HG02885 (cell line): Measurements from ENCODE around the gene MTARC1.
A peak's percentile ranks its signal among the peaks of the same experiment; 100 is the strongest.

Source experiments
- ATAC-seq: cut with Tn5 transposase; IDR thresholded peaks from one replicate; pipeline ENCODE4 v1.9.1; 2021; ENCODE audit warnings: mild to moderate bottlenecking; ENCODE audit not compliant: unreplicated experiment, poor library complexity

The MTARC1 gene

GRCh38 chr1:220786337-220787068 lies at the start of gene MTARC1:
MTARC1 (plus strand) TSS chr1:220786913; CDS start chr1:220786945, 32 bp downstream.
- peak; percentile 81 for ATAC-seq

- ATAC-seq = no peak
Measured at GRCh38 chr1:220741349-220741748, 45.4 kb upstream of the MTARC1 start.

DNA sequence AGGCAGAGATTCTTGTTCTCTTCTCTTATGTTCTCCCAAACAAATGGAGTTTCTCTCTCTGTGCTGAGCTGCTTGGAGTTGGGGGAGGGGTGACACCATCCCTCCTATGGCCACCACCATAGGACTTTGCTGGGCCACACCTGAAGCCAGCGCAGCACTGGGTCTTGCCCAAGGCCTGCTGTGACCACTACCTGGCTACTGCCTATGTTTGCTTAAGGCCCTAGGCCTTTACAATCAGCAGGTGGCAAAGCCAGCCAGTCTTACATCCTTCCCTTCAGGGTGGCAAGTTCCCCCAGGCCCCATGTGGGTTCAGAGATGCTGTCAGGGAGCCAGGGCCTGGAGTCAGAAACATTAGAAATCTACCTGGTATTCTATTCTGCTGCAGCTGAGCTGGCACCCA lies 44.9 kb upstream of the MTARC1 start:
- no peak for ATAC-seq

DNA sequence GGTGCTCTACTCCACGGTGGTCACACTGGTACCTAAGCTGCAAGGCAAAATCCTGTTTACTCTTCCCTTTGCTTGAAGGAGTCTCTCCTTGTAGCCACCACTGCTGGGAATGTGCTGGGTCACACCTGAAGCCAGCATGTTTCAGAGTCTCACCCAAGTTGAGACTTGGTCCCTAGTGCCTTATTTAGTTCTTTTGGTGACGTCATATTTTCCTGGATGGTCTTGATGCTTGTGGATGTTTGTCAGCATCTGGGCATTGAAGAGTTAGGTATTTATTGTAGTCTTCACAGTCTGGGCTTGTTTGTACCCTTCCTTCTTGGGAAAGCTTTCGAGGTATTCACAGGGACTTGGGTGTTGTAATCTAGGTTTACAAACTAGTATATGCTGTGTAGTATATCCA lies 44.2 kb upstream of the MTARC1 start:
- no peak for ATAC-seq

DNA sequence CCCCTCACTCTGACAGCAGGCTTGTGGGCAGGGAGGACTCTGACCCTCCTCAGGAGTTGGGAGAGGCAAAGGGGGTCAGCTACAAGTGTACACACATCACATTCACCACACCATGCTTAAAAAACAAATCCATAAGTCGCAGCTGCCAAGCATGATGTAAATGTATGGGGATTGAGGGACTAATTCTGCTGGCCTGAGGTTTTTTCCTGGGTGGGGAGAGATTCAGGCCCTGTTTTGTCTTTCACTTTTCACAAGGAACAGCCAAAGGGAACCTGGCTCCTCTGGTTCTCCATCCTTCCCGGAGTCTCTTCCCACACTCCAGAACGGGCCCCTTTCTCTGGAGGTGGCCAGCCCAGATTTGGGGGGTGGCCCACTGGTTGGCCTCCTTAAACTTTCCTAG lies 39.9 kb upstream of the MTARC1 start:
- no peak for ATAC-seq

DNA sequence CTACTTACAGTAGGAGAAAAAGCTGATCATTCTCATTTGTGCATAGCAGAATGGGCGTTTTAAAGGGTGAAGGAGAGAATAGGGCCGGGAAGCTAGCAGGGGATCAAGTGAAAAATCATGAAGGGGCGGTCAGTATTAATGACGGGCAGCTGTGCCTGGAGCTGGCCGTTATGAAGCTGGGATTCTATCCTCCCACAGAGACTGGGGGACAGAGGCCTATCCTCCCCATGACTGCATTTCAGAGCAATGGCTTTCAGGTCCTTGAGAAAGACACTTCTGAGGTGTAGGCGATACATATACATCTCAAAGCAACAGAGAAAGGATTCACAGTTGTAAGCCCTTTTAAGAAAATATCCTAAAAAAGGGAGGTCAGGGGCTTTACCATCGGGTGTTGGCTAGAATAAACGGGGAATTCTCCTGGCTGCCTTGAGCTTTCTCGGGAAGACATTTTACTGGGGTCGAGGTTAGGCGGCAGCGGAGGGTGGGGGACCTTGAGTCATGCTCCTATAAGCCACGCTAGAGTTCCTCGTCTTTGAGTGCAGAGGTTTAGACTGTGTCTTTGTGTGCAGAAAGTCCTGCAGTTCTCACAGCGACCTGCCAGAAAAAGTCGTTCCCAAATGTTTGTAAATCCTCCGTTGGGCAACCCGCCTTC lies 39.1 kb upstream of the MTARC1 start:
- ATAC-seq = no peak

- ATAC-seq = peak; percentile 81
Measured at GRCh38 chr1:220748089-220748934, 38.4 kb upstream of the MTARC1 start, which contains the start of gene MTARC2. MTARC2 (plus strand) TSS chr1:220748322; CDS start chr1:220748532, 210 bp downstream.

- ATAC-seq = no peak
Measured at GRCh38 chr1:220748936-220749335, 37.8 kb upstream of the MTARC1 start.

GRCh38 chr1:220750131-220750515 lies 36.6 kb upstream of the MTARC1 start:
- ATAC-seq = no peak

DNA sequence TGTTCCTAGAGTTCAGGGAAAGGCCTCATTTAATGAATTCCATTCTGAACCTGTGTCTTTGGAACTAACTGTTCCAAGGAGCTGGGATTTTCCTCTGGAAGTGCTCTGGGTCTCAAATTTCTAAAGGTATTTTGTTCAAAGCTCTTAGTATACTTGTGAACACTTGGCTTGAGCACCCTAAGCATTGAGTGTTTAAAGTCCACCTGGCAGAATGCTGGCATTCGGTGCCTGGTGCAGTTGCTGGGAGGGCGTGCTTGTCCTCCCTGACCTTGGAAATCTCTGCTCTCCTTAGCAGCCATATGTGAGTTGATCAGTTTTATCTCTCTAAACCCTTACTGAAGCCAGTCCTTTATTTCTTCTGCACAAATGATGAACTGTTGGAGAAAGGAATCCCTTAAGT lies 35.6 kb upstream of the MTARC1 start:
- ATAC-seq = no peak

DNA sequence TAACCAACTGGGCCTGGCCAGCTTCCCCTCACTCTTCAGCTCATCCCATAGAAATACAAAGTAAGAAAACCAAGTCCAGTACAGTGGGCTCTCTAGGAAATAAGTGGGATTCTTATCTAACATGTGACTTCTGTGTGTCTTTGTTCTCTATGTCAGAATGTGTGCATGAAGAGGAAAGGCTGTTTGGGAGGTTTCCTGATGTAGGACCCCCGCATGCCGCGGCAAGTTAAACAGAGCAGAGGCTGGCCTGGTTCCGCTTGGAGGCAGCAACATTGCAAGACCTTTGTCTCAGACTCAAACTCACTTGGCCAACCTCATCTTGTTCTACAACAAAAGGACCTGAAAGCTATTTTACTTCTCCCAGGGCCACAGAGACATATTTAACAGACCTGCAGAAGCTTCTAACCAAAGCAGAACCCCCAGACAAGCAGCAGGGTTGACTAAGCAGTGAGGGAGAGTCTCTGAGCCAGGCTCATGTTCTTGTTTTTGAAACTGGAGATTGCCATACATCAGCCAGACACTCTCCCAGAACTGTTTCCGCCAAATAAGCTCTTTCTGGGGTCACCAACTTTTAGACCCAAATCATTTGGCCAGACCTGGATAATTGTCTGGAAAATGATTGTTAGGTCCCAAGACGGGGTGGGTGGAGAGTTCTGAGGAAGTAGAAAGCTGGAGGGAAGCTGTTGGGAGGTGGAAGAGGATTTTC lies 32.3 kb upstream of the MTARC1 start:
- ATAC-seq = no peak

DNA sequence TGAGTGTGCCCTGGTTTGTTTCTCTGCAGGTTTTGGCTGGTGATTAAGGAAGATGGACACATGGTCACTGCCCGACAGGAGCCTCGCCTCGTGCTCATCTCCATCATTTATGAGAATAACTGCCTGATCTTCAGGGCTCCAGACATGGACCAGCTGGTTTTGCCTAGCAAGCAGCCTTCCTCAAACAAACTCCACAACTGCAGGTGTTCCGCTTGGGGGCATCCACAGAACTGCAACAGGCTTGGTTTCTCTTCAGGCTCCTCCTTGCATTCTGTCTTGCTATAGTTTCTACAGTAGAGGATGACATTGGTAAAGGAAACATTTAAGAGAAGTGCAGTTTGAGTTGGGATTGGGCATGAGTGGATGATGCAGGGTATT lies 31.8 kb upstream of the MTARC1 start:
- no peak for ATAC-seq

DNA sequence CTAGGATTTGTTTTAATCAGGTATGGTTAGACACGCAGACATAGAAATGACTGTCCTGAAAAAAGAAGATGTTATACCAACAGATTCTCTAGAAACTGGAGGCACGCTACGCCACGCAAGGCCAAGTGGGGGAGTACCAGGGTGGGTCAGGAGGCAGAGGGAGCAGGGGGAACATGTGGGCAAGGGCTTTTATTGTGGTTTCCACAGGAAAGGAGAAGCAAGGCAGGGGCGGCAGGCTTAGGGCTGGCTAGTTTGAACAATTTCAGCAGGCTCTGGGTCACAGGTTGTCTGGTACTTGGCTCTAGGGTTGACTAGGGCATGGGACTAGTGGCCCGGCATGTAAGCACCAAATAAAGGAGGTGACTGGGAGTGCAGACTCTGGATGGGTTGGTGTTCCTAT lies 31.4 kb upstream of the MTARC1 start:
- no peak for ATAC-seq

GRCh38 chr1:220757441-220757840 lies 29.3 kb upstream of the MTARC1 start:
- ATAC-seq = no peak

DNA sequence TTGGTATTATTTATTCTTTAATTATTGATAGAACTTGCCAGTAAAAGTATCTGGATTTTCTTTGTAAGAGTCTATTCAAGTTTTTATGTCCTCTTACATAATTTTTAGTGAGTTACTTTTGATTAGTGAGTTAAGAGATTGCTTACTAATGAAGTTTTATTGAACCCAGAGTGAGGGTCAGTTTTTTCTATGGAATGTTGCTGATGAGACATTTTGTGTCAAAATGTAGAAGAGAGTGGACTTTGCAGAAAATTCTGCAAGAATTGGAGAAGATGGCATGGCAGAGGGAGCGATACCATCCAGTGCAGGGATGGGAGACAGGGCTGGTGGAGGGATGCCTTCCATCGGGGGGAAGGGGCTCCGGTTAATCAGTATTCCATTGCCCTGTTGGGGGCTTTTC lies 27.6 kb upstream of the MTARC1 start:
- no peak for ATAC-seq

DNA sequence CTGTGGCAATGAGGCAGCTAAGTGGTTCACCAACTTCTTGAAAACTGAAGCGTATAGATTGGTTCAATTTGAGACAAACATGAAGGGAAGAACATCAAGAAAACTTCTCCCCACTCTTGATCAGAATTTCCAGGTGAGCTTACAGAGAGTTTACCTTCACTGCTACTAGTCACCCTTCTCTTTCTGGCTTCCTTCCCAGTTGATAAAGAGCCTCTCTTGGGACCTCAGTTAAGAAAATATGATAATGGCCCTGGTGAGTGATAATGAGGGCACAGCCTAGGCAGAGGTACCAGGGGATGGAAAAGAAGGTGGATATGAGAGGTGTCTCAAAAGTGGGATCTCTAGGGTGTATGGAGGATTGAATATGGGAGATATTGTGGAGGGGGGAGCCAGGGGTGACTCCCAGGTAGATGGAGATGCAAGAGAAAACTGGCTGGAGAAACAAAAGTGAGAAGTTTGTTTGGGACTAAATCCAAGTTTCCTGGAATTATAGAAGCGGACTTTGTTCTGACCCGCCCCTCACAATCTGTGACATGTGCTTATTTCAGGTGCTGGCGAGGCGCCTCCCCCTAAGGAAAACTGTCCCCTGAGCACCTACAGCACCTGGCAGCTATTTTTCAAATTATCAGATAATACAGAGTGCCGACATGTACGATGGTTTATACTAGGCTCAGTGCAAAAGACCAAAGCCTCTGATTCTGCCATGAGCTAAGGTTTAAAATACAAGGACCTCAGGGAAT lies 24.9 kb upstream of the MTARC1 start:
- no peak for ATAC-seq

DNA sequence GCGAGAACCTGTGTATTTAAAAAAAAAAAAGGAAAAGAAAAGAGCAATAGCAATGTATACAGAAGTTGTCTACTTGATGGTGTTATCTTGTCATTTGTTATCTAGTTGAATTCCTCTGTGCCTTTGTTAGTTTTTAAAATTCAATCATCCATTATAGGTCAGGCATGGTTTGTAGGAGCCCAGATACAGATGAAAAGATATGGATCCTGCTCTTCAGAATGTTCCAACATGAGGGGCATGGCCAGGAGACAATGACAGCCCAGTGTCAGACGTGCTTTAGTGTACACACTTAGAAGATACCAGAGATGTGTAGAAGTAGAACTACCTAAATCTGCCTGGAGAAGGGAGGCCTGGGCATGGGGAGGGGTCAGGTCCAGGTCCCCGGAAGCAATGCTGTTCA lies 22.0 kb upstream of the MTARC1 start:
- ATAC-seq = no peak

DNA sequence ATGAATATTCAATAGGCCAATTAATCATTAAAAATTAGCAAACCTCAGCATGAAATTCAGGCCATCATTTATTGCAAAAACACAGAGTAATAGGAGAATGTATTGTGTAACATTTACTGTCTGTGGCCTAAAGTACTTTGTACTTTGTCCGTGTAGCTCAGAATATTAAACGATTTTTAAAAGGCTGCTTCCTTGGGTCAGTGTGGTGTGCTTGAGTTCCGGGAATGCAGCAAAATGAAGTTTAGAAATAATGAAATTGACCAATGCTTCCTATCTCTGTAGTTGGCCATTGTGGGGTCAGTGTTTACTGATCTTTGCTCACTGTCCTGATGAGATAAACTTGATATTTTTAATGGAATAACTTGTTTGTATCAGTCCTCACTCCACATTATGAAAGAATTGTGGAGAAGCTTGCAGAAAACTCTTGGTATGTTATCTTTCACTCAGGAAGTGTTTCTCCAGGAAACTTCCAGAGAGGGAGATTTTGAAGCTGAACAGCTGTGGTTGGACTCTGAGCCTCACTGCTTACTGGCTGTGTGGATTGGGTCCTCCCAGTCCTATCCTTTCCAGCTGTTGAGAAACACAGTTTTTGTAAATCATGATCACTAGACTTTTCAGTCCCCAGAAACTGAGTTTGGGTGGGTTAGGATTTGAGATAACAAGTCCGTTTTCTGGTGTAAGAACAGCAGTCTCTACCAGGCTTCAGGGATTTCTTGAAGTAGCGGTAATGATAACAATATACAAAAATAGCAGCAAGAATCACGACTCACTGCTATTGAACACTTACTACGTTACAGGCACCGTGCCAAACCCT lies 19.2 kb upstream of the MTARC1 start:
- ATAC-seq = no peak

- no peak for ATAC-seq
Measured at GRCh38 chr1:220768126-220768601, 18.5 kb upstream of the MTARC1 start.
